PC-9 (cell line): Measurements from ENCODE around the gene PDIA4. TPM values are rescaled to one million over a fixed set of nuclear protein-coding genes. Genes with fewer than 3 reads are reported as not detected.
"Not testable (repeated sequence)": the region's sequence is repeated elsewhere in the genome, so short reads cannot be mapped to it uniquely, and the experiment has no call there.

Experiments
- BruUV-seq: library from RNA; stranded (reverse); fragments of 400-500 nt; replicated peaks from 2 replicates; lab custom pipeline; 2021; lab: Mats Ljungman, UMichigan
- CTCF ChIA-PET: fragments of 300-600 bp; sonication (Branson Sonifier 250); formaldehyde crosslinking; loops from one replicate; lab custom pipeline; 2022; ENCODE audit warnings: antibody characterized with exemption; lab: Charles Lee
- POLR2A ChIA-PET: fragments of 300-600 bp; sonication (Branson Sonifier 250); formaldehyde crosslinking; loops from one replicate; lab custom pipeline; 2022; ENCODE audit warnings: antibody characterized with exemption; ENCODE audit not compliant: unreplicated experiment; lab: Charles Lee
- DNase-seq, 2 experiments: peaks; one replicate each; pipeline versions ENCODE4 v3.0.0 to v3.0.0-alpha.2; 2015 to 2022; ENCODE audit warnings: mixed read lengths in 1 of 2
- H2AFZ ChIP-seq: fragments of 200-600 bp; sonication (generic); 2 replicates; pipeline ENCODE4 v1.8.1; 2017; ENCODE audit warnings: antibody characterized with exemption
- H3F3A ChIP-seq: fragments of 200-600 bp; sonication (generic); 2 replicates; pipeline ENCODE4 v1.8.1; 2017; ENCODE audit warnings: antibody characterized with exemption, mild to moderate bottlenecking, low read depth; ENCODE audit not compliant: insufficient read depth
- H3K27ac ChIP-seq: fragments of 200-600 bp; sonication (generic); 2 replicates; pipeline ENCODE4 v1.6.1; 2016; ENCODE audit warnings: mixed run types
- H3K27me3 ChIP-seq: fragments of 200-600 bp; sonication (generic); 2 replicates; pipeline ENCODE4 v1.6.1; 2016; ENCODE audit warnings: low read depth, mixed run types; ENCODE audit not compliant: insufficient read depth
- H3K36me3 ChIP-seq: fragments of 200-600 bp; sonication (generic); 2 replicates; pipeline ENCODE4 v1.6.1; 2016; ENCODE audit warnings: low read depth, mixed run types
- H3K4me1 ChIP-seq: fragments of 200-600 bp; sonication (generic); replicated peaks from 2 replicates; pipeline ENCODE4 v1.6.1; 2016; ENCODE audit warnings: mixed run types; ENCODE audit not compliant: insufficient read depth
- H3K4me2 ChIP-seq: fragments of 200-600 bp; sonication (generic); 2 replicates; pipeline ENCODE4 v1.6.1; 2017; ENCODE audit warnings: mixed run types
- H3K4me3 ChIP-seq: fragments of 200-600 bp; sonication (generic); 2 replicates; pipeline ENCODE4 v1.6.1; 2016; ENCODE audit warnings: mixed run types
- H3K79me2 ChIP-seq: fragments of 200-600 bp; sonication (generic); 2 replicates; pipeline ENCODE4 v1.6.1; 2017; ENCODE audit warnings: low read depth, mixed run types
- H3K9me2 ChIP-seq: fragments of 200-600 bp; sonication (generic); 2 replicates; pipeline ENCODE4 v1.8.1; 2017; ENCODE audit warnings: mild to moderate bottlenecking; ENCODE audit not compliant: insufficient read depth
- H3K9me3 ChIP-seq: fragments of 200-600 bp; sonication (generic); 2 replicates; pipeline ENCODE4 v1.8.1; 2016; ENCODE audit warnings: low read depth; ENCODE audit not compliant: insufficient read depth
- H4K20me1 ChIP-seq: fragments of 200-600 bp; sonication (generic); 2 replicates; pipeline ENCODE4 v1.8.1; 2017; ENCODE audit not compliant: insufficient read depth
- CTCF ChIP-seq: fragments of 200-600 bp; sonication (generic); conservative IDR thresholded peaks from 2 replicates; pipeline ENCODE4 v1.6.1; 2017; ENCODE audit warnings: mixed run types, antibody characterized with exemption, mild to moderate bottlenecking, moderate library complexity
- EZH2 ChIP-seq: fragments of 200-600 bp; sonication (generic); IDR thresholded peaks from 2 replicates; pipeline ENCODE4 v1.8.0; 2017; ENCODE audit warnings: antibody characterized with exemption, low read depth
- intact Hi-C: fragments of 100-400 bp; cut with micrococcal nuclease; formaldehyde crosslinking; loops from one replicate; pipeline ENCODE4 v1.10.0; 2022; ENCODE audit not compliant: unreplicated experiment
- total RNA-seq: library from RNA; stranded (reverse); gene quantifications from 2 replicates; pipeline ENCODE4 v1.2.3, GENCODE V29; 2021

The PDIA4 gene
- total RNA-seq, 1 experiment from 2014 or later = 221 TPM

- ChIA-PET POLR2A (no interaction called here), CTCF (no interaction called here)
- no peak for DNase-seq
- no peaks in the 10 kb centered on the region for H3K9me3 ChIP-seq
- H3K79me2 ChIP-seq = peaks cover 3% of the 10 kb centered on the region; the same call in 1 of the 2 replicates
- H3K4me2 ChIP-seq = no peak overlapping the region
- intact Hi-C loops = loop anchor here (5.0 kb wide), 3 partner anchors 61 to 81 kb away; partner anchors contain the start of gene ZNF398
- no peaks in the 10 kb centered on the region for H3K9me2 ChIP-seq
- H3K27me3 ChIP-seq = no peaks in the 10 kb centered on the region
- TF ChIP-seq CTCF (peak; percentile 47; the same call in 1 of the 2 replicates), EZH2 (no peak)
- peaks cover 6% of the 10 kb centered on the region; the same call in 1 of the 2 replicates for H3K36me3 ChIP-seq
- no peaks in the 10 kb centered on the region for H4K20me1 ChIP-seq
- H3K4me1 ChIP-seq = peaks cover 4% of the 10 kb centered on the region; the same call in 1 of the 2 replicates
- BruUV-seq = no TSS peak
- H3F3A ChIP-seq = peaks cover 24% of the 10 kb centered on the region
- no peak overlapping the region for H3K4me3 ChIP-seq
- no peak overlapping the region for H3K27ac ChIP-seq
- no peak overlapping the region for H2AFZ ChIP-seq
Observed at GRCh38 chr7:149067869-149068268, 39.6 kb upstream of the PDIA4 start.

GRCh38 chr7:149063476-149063875 lies 35.2 kb upstream of the PDIA4 start:
- H3K4me1 ChIP-seq = peaks cover 4% of the 10 kb centered on the region; the same call in 1 of the 2 replicates
- H3K27ac ChIP-seq = no peak overlapping the region
- no peak for TF ChIP-seq EZH2
- no peak for TF ChIP-seq CTCF
- intact Hi-C loops = no loop called here
- H3K4me3 ChIP-seq = no peak overlapping the region
- H3K79me2 ChIP-seq = peaks cover 3% of the 10 kb centered on the region; the same call in 1 of the 2 replicates
- no peaks in the 10 kb centered on the region for H3K36me3 ChIP-seq
- ChIA-PET CTCF (no interaction called here), POLR2A (no interaction called here)
- H3K27me3 ChIP-seq = no peaks in the 10 kb centered on the region
- peaks cover 29% of the 10 kb centered on the region for H3F3A ChIP-seq
- no peak overlapping the region for H3K4me2 ChIP-seq
- no peaks in the 10 kb centered on the region for H3K9me3 ChIP-seq
- no peaks in the 10 kb centered on the region for H4K20me1 ChIP-seq
- no peaks in the 10 kb centered on the region for H3K9me2 ChIP-seq
- H2AFZ ChIP-seq = no peak overlapping the region
- no TSS peak for BruUV-seq
- DNase-seq = no peak

GRCh38 chr7:149062217-149062899 lies 34.1 kb upstream of the PDIA4 start:
- BruUV-seq, H3K79me2 ChIP-seq, H3K36me3 ChIP-seq, DNase-seq, H3K27ac ChIP-seq, POLR2A ChIA-PET, intact Hi-C loops, H3K4me3 ChIP-seq, H2AFZ ChIP-seq, H3K4me2 ChIP-seq, H3K27me3 ChIP-seq, H4K20me1 ChIP-seq, H3K9me3 ChIP-seq, H3K9me2 ChIP-seq, H3K4me1 ChIP-seq: not testable (repeated sequence)
- H3F3A ChIP-seq = peaks cover 26% of the 10 kb centered on the region
- CTCF ChIA-PET = interaction anchor here (0.6 kb wide), 1 partner anchor 475 kb away, joined by 5 read pairs; no protein-coding TSS in a partner anchor
